HUES64 (cell line): ENCODE measurements around the gene ELP1.

Source experiments
- H3K27ac ChIP-seq: 2 replicates; pipeline ENCODE4 v1.7.0; 2013; ENCODE audit warnings: low read depth, low read length, inconsistent platforms
- H3K27me3 ChIP-seq: 2 replicates; pipeline ENCODE4 v1.6.1; 2013; ENCODE audit warnings: mild to moderate bottlenecking, low read length; ENCODE audit not compliant: insufficient read depth
- H3K36me3 ChIP-seq: 2 replicates; pipeline ENCODE4 v1.6.1; 2013; ENCODE audit warnings: mild to moderate bottlenecking, low read length; ENCODE audit not compliant: insufficient read depth
- H3K4me1 ChIP-seq: 2 replicates; pipeline ENCODE4 v1.6.1; 2013; ENCODE audit warnings: mild to moderate bottlenecking, low read length, moderate library complexity; ENCODE audit not compliant: insufficient read depth
- H3K4me3 ChIP-seq: 2 replicates; pipeline ENCODE4 v1.5.1; 2013; ENCODE audit warnings: mild to moderate bottlenecking, low read length, moderate library complexity
- H3K9ac ChIP-seq: 2 replicates; pipeline ENCODE4 v1.6.1; 2013; ENCODE audit warnings: mild to moderate bottlenecking, low read depth, low read length
- H3K9me3 ChIP-seq: 2 replicates; pipeline ENCODE4 v1.6.1; 2013; ENCODE audit warnings: low read depth, low read length; ENCODE audit not compliant: insufficient read depth
- WGBS: fragments of 150-250, 120-280 bp; methylation state at CpG from one replicate; pipeline ENCODE4 v1.1.7; 2013; ENCODE audit warnings: missing lambda C conversion rate; 5-methylcytosine and 5-hydroxymethylcytosine counted together

The ELP1 gene

DNA sequence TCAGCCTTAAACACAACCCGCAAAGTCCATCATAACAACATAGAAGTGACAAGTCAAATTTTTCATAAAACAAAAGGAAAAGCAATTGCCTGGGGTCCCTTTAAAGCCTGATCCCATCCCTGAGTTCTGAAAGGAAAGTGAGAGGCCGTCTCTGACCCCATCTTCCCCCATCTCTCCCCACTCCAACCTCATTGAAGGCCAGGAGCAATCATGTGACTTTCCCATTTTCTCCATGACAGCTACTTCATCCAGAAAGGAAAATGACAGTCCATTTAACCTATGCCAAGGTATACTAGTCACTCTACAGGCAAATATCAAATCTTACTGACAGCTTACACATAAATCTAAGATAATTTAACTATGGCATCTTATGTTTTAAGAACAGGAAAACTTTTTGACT is 56.4 kb downstream of the ELP1 start:
- no peaks in the 10 kb centered on the region for H3K9me3 ChIP-seq
- H3K9ac ChIP-seq: no peak overlapping the region
- no peaks in the 10 kb centered on the region for H3K27me3 ChIP-seq
- WGBS: 99% methylated on average over 2 of the region's 2 CpGs
- H3K4me1 ChIP-seq: no peaks in the 10 kb centered on the region
- peaks cover 98% of the 10 kb centered on the region for H3K36me3 ChIP-seq
- no peak overlapping the region for H3K4me3 ChIP-seq
- no peak overlapping the region for H3K27ac ChIP-seq

DNA sequence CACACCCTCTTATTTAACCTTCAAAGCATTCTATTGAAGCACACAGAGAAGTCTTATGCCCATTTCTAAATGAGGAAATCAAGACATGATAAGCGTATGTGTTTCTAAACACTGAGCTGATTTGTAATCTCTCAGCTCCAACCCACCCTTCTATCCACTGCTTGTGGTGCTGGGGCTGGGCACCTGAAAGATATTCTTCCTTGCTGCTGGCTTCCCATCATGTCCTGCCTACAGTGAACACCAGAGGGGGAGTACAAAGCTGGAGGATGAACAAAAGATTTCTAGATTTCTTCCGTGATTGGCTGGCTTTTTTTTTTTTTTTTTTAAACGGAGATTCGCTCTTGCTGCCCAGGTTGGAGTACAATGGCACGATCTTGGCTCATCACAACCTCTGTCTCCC is 57.5 kb downstream of the ELP1 start:
- Histone ChIP-seq H3K36me3 (peaks cover 93% of the 10 kb centered on the region), H3K4me1 (no peaks in the 10 kb centered on the region), H3K27ac (no peak overlapping the region), H3K4me3 (no peak overlapping the region), H3K9me3 (no peaks in the 10 kb centered on the region), H3K27me3 (no peaks in the 10 kb centered on the region), H3K9ac (no peak overlapping the region)
- 95% methylated on average over 5 of the region's 5 CpGs for WGBS

DNA sequence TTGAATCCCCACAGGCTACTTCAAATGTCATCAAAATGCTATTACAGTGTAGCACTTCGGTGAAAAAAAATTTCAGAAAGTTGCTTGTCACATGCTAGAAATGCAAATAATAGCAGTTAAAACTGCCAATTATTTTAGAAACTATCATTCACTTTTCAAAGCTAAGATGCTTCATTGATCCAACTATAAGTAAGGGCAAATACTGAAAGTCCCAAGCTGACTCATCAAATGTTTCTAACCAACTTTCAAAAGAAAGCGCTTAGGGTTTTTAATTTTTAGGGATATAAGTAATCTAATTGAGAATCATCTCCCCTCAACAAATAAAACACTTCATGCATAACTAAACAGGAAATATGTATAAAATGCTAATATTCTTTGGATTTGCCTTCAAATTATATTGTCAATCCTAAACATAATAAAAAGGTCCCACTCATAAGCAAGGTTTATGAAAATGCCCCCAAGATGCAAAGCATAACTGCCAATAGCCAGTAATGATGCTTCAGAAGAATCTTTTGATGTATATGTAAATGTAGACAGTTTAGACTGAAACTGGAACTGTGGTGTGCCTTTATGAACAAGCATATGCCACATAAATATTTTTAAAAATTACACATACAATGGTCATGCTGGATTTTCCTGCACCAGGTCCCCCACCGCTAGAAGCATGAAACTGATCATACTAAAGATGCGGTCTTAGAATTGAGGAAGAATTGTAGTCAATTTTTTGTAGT is 59.7 kb downstream of the ELP1 start:
- Histone ChIP-seq H3K9ac (no peak overlapping the region), H3K27me3 (no peaks in the 10 kb centered on the region), H3K4me3 (no peak overlapping the region), H3K9me3 (no peaks in the 10 kb centered on the region), H3K4me1 (no peaks in the 10 kb centered on the region), H3K36me3 (peaks cover 83% of the 10 kb centered on the region), H3K27ac (no peak overlapping the region)
- 99% methylated on average over 3 of the region's 4 CpGs for WGBS

DNA sequence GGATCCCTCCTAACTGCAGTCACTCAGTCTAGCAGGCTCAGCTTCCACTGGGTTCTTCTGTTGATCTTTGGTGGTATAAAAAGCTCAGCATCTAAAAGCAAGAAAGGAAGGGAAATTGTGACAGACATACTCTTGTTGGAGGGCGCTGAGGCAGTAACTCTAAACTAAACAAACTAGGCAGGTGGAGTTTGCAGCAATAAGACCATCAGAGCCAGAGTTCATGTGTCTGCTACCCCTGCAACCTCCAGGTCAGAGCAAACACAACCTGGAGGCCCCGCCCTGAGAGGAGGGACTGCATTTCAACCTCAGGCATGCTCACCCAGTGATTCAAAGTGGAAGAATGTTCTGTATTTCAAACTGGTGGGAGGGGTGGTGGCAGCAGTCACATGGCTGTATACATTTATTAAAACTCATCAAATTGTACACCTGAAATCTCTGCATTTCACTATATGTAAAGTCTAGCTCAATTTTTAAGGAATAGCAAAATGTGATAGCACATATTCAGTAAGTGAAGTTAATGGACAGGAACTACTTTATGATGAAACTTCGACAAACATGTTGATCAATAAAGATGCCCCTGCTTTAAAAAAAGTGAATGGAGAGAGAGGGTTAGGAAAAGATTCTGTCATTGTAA is 64.7 kb downstream of the ELP1 start:
- Histone ChIP-seq H3K36me3 (peaks cover 55% of the 10 kb centered on the region), H3K9ac (no peak overlapping the region), H3K27me3 (no peaks in the 10 kb centered on the region), H3K4me1 (no peaks in the 10 kb centered on the region), H3K9me3 (no peaks in the 10 kb centered on the region), H3K4me3 (no peak overlapping the region), H3K27ac (no peak overlapping the region)
- 78% methylated on average over 3 of the region's 3 CpGs for WGBS

DNA sequence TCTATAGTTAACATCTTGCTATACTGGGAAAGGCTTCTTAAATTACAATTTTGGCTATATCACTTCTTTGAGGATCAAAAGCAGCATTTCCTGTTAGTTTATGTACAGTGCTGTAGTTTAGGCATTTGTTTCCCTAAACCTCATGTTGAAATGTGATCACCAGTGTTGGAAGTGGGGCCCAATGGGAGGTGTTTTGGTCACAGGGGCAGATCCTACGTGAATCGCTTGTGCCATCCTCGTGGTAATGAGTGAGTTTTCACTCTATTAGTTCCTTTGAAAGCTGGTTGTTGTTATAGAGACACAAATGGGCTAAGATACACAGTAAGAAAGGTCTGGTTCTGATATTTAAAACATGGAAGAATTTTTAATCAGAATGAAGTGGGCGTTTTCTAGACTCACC is 66.1 kb downstream of the ELP1 start:
- 96% methylated on average over 4 of the region's 4 CpGs for WGBS
- Histone ChIP-seq H3K9ac (no peak overlapping the region), H3K4me1 (no peaks in the 10 kb centered on the region), H3K36me3 (peaks cover 41% of the 10 kb centered on the region), H3K27ac (no peak overlapping the region), H3K4me3 (no peak overlapping the region), H3K27me3 (no peaks in the 10 kb centered on the region), H3K9me3 (no peaks in the 10 kb centered on the region)

DNA sequence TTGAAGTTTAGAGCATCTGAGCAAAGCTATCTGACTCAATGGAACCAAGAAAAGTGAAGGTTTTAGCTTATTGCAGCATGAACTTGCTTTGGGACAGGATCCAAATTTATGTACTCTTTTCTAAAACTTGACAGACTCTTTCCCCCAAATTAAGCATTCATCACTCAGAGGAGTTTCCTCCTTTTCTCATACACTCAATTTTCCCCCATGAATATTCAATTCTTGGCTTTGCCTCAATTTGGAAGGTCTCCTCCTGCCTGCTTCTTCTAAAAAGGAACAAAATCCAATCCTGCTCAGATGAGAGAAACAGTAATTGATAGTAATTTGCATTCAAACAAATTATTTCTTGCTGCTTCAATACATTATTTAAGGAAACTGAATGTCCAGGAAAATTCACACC is 66.8 kb downstream of the ELP1 start:
- Histone ChIP-seq H3K4me1 (no peaks in the 10 kb centered on the region), H3K9me3 (no peaks in the 10 kb centered on the region), H3K27me3 (no peaks in the 10 kb centered on the region), H3K4me3 (no peak overlapping the region), H3K9ac (no peak overlapping the region), H3K27ac (no peak overlapping the region), H3K36me3 (peaks cover 37% of the 10 kb centered on the region)

DNA sequence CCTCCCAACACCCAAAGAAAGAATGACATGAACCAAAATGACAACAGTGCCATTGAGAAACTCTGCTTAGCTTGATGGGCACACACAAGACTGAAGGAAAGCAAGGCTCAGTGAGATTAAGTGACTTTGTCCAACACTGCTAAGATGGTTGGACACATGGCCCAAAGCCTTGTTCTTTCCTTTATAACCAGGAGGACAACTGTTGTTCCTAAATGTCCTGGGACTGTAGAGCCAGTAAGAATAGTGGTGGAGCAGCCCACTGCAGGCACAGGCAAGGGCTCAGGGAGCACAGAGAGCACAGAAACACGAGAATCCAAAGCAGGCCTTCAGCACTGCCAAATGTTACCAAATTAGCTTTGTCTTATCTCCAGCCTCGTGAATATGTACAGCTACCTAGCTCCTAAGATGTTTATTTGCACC is 67.9 kb downstream of the ELP1 start:
- Histone ChIP-seq H3K9ac (no peak overlapping the region), H3K4me3 (no peak overlapping the region), H3K9me3 (no peaks in the 10 kb centered on the region), H3K36me3 (peaks cover 31% of the 10 kb centered on the region), H3K27me3 (no peaks in the 10 kb centered on the region), H3K4me1 (no peaks in the 10 kb centered on the region), H3K27ac (no peak overlapping the region)
- 88% methylated on average over 2 of the region's 2 CpGs for WGBS

DNA sequence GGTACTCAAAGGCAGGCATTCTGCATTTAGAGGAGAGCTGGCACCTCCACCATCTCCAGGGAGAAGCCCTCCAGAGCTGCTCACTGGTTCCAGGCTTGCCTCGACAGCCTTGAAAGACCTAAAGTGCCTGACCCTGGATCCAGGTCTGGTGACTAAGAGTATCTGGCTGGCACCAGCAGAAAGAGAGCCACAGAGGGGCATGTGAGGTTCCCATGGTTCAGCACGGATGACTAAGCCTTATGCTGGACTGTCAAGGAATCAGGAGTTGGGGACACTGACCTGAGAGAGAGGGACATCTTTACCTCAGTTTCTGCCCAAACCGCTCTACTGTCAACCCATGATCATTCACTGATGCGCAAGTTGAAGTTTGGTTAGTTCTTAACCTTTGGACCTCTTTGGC is 68.9 kb downstream of the ELP1 start:
- no peak overlapping the region for H3K4me3 ChIP-seq
- no peaks in the 10 kb centered on the region for H3K27me3 ChIP-seq
- H3K9me3 ChIP-seq: no peaks in the 10 kb centered on the region
- no peaks in the 10 kb centered on the region for H3K4me1 ChIP-seq
- WGBS: 91% methylated on average over 3 of the region's 4 CpGs
- H3K9ac ChIP-seq: no peak overlapping the region
- no peak overlapping the region for H3K27ac ChIP-seq
- peaks cover 21% of the 10 kb centered on the region for H3K36me3 ChIP-seq

DNA sequence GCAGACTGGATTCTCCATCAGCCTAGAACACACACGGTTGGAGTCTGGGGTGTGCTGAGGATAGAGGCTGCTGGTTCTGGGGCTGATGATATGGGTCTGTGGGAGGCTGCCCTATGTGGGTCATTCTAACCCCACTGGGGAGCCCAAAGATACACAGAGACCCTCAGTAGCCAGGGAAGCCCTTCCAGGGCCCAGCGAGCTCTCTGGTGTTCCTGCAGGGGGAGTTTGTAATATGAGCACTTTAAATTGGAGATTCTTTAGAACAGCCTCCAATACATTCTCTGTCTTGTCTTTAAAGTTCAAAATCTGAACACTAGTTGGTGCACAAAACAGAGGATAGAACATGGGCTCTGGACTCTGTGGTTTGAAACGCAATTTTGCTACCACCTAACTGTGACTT is 69.5 kb downstream of the ELP1 start:
- no peaks in the 10 kb centered on the region for H3K27me3 ChIP-seq
- H3K9me3 ChIP-seq: no peaks in the 10 kb centered on the region
- WGBS: 85% methylated on average over 3 of the region's 3 CpGs
- no peak overlapping the region for H3K4me3 ChIP-seq
- H3K36me3 ChIP-seq: peaks cover 21% of the 10 kb centered on the region
- H3K9ac ChIP-seq: no peak overlapping the region
- no peaks in the 10 kb centered on the region for H3K4me1 ChIP-seq
- H3K27ac ChIP-seq: no peak overlapping the region

DNA sequence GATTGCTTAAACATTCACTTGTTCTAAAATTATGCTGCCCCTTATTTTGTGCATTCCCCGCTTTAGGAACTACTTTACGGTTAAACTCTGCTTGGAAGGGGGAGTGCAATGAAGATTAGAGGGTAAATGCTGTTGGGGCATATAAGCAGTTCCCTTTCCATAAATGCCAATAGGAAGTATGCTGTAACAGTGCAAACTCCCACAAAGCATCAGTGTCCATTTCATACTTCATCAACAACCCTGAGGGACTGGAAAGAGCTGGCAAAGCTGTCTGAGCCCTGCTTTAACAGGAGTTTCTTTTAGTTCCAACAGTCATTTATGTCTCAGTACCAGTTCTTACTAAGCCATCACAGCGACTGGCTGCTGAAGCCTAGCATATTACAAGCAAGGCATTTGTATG is 70.0 kb downstream of the ELP1 start:
- Histone ChIP-seq H3K27ac (no peak overlapping the region), H3K36me3 (peaks cover 20% of the 10 kb centered on the region), H3K9ac (no peak overlapping the region), H3K4me3 (no peak overlapping the region), H3K9me3 (no peaks in the 10 kb centered on the region), H3K4me1 (no peaks in the 10 kb centered on the region), H3K27me3 (no peaks in the 10 kb centered on the region)
- WGBS: 94% methylated on average over 3 of the region's 3 CpGs

DNA sequence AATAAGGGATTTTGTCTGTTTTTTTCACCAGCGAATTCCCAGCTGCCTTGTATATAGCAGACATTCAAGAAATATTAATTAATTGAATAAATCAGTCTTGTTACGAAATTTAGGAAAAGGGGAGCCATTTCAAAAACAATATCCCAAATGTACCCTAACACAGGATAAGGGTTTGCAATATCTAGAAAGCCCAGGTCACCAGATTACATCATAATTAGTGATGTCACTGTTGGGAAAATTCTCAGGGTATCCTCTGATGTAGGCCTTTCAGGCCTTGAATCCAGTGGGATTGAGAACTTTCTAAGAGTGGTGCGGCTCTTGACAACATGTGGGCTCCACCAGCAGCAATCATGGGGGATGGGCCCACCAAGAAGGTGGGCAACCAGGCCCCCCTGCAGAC is 71.9 kb downstream of the ELP1 start, which contains the start of gene ACTL7A:
Gene ACTL7A, plus strand, starts transcription at position 270 of the 400 bp plus-strand sequence. Its CDS starts 57 bp downstream, at position 327.
- Histone ChIP-seq H3K4me3 (no peak within 1 kb of the TSS), H3K27ac (no peak within 1 kb of the TSS), H3K4me1 (no peaks in the 10 kb centered on the region), H3K9ac (no peak within 1 kb of the TSS), H3K27me3 (no peaks in the 10 kb centered on the region), H3K9me3 (no peaks in the 10 kb centered on the region), H3K36me3 (peaks cover 1% of the 10 kb centered on the region; the same call in 1 of the 2 replicates)
- WGBS: 96% methylated on average over 1 of the region's 3 CpGs
